ENCODE measurements around the gene OVOL2. TPM values are rescaled to one million over a fixed set of nuclear protein-coding genes. Genes with fewer than 3 reads are reported as not detected.

The OVOL2 gene
- total RNA-seq, 1 donor from 2014 or later, result not detected

- H3K4me3 Mint-ChIP-seq, result peak overlapping the region; percentile 74
- ATAC-seq (ENCODE audit: low read depth), result no peak
- intact Hi-C loops (cut with micrococcal nuclease), result no loop called here
Observed at GRCh38 chr20:18056174-18057100, 1.3 kb downstream of the OVOL2 start.

GRCh38 chr20:18055261-18055660 is 2.5 kb downstream of the OVOL2 start:
- intact Hi-C loops (cut with micrococcal nuclease), result no loop called here
- ATAC-seq (ENCODE audit: low read depth) (no peak), DNase-seq (no peak)
- H3K36me3 Mint-ChIP-seq (ENCODE audit: low read depth), result no peaks in the 10 kb centered on the region
- H3K27ac Mint-ChIP-seq, result no peak overlapping the region
- no peak for TF ChIP-seq CTCF (IDR thresholded peaks at IDR 0.05)
- peaks cover 2% of the 10 kb centered on the region for H3K9me3 Mint-ChIP-seq
- CTCF ChIA-PET, result no interaction called here
- POLR2A ChIA-PET, result no interaction called here
- no peak overlapping the region for H3K4me3 Mint-ChIP-seq
- peaks cover 14% of the 10 kb centered on the region for H3K4me1 Mint-ChIP-seq
- peaks cover 55% of the 10 kb centered on the region for H3K27me3 Mint-ChIP-seq

More at GRCh38 chr20:18056174-18057100, 1.3 kb downstream of the OVOL2 start:
- H3K36me3 Mint-ChIP-seq (ENCODE audit: low read depth), result no peaks in the 10 kb centered on the region
- POLR2A ChIA-PET, result interaction anchor here (0.6 kb wide), 1 partner anchor 79 kb away, joined by 10 read pairs; no protein-coding TSS in a partner anchor
- peaks cover 14% of the 10 kb centered on the region for H3K4me1 Mint-ChIP-seq
- TF ChIP-seq CTCF (IDR thresholded peaks at IDR 0.05), result no peak
- peaks cover 2% of the 10 kb centered on the region for H3K9me3 Mint-ChIP-seq
- H3K27me3 Mint-ChIP-seq, result peaks cover 59% of the 10 kb centered on the region
- no peak overlapping the region for H3K27ac Mint-ChIP-seq
- DNase-seq, result peak; percentile 20
- CTCF ChIA-PET, result no interaction called here

GRCh38 chr20:18052856-18053255 is 4.9 kb downstream of the OVOL2 start:
- no peak for ATAC-seq (ENCODE audit: low read depth)
- TF ChIP-seq CTCF (IDR thresholded peaks at IDR 0.05), result no peak
- Mint-ChIP-seq H3K36me3 (ENCODE audit: low read depth) (no peaks in the 10 kb centered on the region), H3K9me3 (no peaks in the 10 kb centered on the region), H3K4me3 (no peak overlapping the region), H3K4me1 (peaks cover 10% of the 10 kb centered on the region), H3K27ac (no peak overlapping the region), H3K27me3 (peaks cover 40% of the 10 kb centered on the region)
- DNase-seq, result no peak
- ChIA-PET CTCF (no interaction called here), POLR2A (no interaction called here)
- intact Hi-C loops (cut with micrococcal nuclease), result no loop called here

GRCh38 chr20:18050628-18051027 is 7.1 kb downstream of the OVOL2 start:
- Mint-ChIP-seq H3K36me3 (ENCODE audit: low read depth) (no peaks in the 10 kb centered on the region), H3K4me1 (peaks cover 4% of the 10 kb centered on the region), H3K27ac (no peak overlapping the region), H3K9me3 (no peaks in the 10 kb centered on the region), H3K4me3 (no peak overlapping the region), H3K27me3 (peaks cover 34% of the 10 kb centered on the region)
- CTCF ChIA-PET, result no interaction called here
- no peak for DNase-seq
- no peak for TF ChIP-seq CTCF (IDR thresholded peaks at IDR 0.05)
- ATAC-seq (ENCODE audit: low read depth), result no peak
- POLR2A ChIA-PET, result no interaction called here
- intact Hi-C loops (cut with micrococcal nuclease), result no loop called here

- CTCF ChIA-PET, result interaction anchor here (0.8 kb wide), 1 partner anchor 10 kb away, joined by 4 read pairs; the partner anchor contains the start of gene OVOL2
- TF ChIP-seq CTCF (IDR thresholded peaks at IDR 0.05), result no peak
- Mint-ChIP-seq H3K36me3 (ENCODE audit: low read depth) (no peaks in the 10 kb centered on the region), H3K4me1 (peaks cover 4% of the 10 kb centered on the region), H3K27me3 (peaks cover 28% of the 10 kb centered on the region), H3K27ac (no peak overlapping the region), H3K9me3 (no peaks in the 10 kb centered on the region), H3K4me3 (peak overlapping the region; percentile 25)
- intact Hi-C loops (cut with micrococcal nuclease), result no loop called here
- POLR2A ChIA-PET, result no interaction called here
- ATAC-seq (ENCODE audit: low read depth) (no peak), DNase-seq (no peak)
Observed at GRCh38 chr20:18048176-18048575, 9.5 kb downstream of the OVOL2 start.
